GM19238 (cell line): ENCODE data around the gene CERKL.

ENCODE experiments used
- DNase-seq: peaks from one replicate; pipeline ENCODE4 v3.0.0; 2011; ENCODE audit warnings: low spot score; ENCODE audit not compliant: insufficient read length

Gene CERKL

GRCh38 chr2:181523756-181524155 is 133.1 kb downstream of the CERKL start:
- DNase-seq: no peak

- DNase-seq: no peak
Measured at GRCh38 chr2:181520253-181520652, 136.7 kb downstream of the CERKL start.

- no peak for DNase-seq
Measured at GRCh38 chr2:181517685-181518301, 139.1 kb downstream of the CERKL start.

GRCh38 chr2:181516992-181517391 is 139.9 kb downstream of the CERKL start:
- DNase-seq: no peak

GRCh38 chr2:181515719-181516118 is 141.2 kb downstream of the CERKL start:
- DNase-seq: no peak

- DNase-seq: no peak
Measured at GRCh38 chr2:181500201-181500600, 156.7 kb downstream of the CERKL start.

GRCh38 chr2:181499231-181499630 is 157.7 kb downstream of the CERKL start:
- DNase-seq: no peak
